HEK293 (cell line): ENCODE results near the gene MSI2.

Experiments used
- CTCF ChIP-seq: fragments of 450-650 bp; formaldehyde crosslinking; IDR thresholded peaks from 2 replicates; pipeline ENCODE4 v1.5.1; 2016; ENCODE audit warnings: missing biosample characterization, missing genetic modification characterization
- ZBTB1 ChIP-seq: fragments of 450-650 bp; formaldehyde crosslinking; IDR thresholded peaks from 2 replicates; pipeline ENCODE4 v1.5.1; 2016; ENCODE audit warnings: missing biosample characterization, missing genetic modification characterization
- ZBTB49 ChIP-seq: fragments of 450-650 bp; formaldehyde crosslinking; IDR thresholded peaks from 2 replicates; pipeline ENCODE4 v1.5.1; 2016; ENCODE audit warnings: missing biosample characterization, missing genetic modification characterization, low read depth
- ZNF621 ChIP-seq: fragments of 450-650 bp; formaldehyde crosslinking; IDR thresholded peaks from 2 replicates; pipeline ENCODE4 v1.5.1; 2017; ENCODE audit warnings: missing biosample characterization, missing genetic modification characterization
- ZNF660 ChIP-seq: fragments of 450-650 bp; IDR thresholded peaks from 2 replicates; pipeline ENCODE4 v1.5.1; 2018; ENCODE audit warnings: missing biosample characterization, mild to moderate bottlenecking, missing genetic modification characterization
- ZNF76 ChIP-seq: fragments of 450-650 bp; formaldehyde crosslinking; IDR thresholded peaks from 2 replicates; pipeline ENCODE4; 2016; ENCODE audit warnings: low read depth, missing biosample characterization, missing genetic modification characterization, borderline replicate concordance
- ZNF777 ChIP-seq: fragments of 450-650 bp; formaldehyde crosslinking; IDR thresholded peaks from 2 replicates; pipeline ENCODE4 v1.5.1; 2017; ENCODE audit warnings: missing biosample characterization, missing genetic modification characterization, borderline replicate concordance

- TF ChIP-seq ZNF76 (peak; percentile 16; the same call in 1 of the 2 replicates), ZNF621 (tag by site-specific recombination) (no peak), ZBTB49 (tag by site-specific recombination) (peak; percentile 68; the same call in 1 of the 2 replicates), CTCF (tag by site-specific recombination) (no peak), ZBTB1 (tag by site-specific recombination) (no peak), ZNF777 (tag by site-specific recombination) (no peak), ZNF660 (tag by site-specific recombination) (peak; percentile 65; the same call in 1 of the 2 replicates)
Observed at GRCh38 chr17:57577751-57578607, 321.7 kb downstream of the MSI2 start.
